Tibial artery (tissue), 4 donors: Measurements from ENCODE around the gene IGF1R.

Experiments used
- DNase-seq, 2 donors: peaks; one replicate each; pipeline ENCODE4 v3.0.0-alpha.2; 2019
- H3K27ac ChIP-seq, 2 donors: fragments of 200-600 bp; sonication (generic) in 1 of 2; 1 replicate in 1 of 2; 2 replicates in 1 of 2; pipeline ENCODE4 v1.5.1; 2018 to 2019; ENCODE audit warnings: mild to moderate bottlenecking in 1 of 2
- H3K27me3 ChIP-seq, 2 donors: fragments of 200-600 bp; sonication (generic) in 1 of 2; one replicate each; pipeline versions ENCODE4 v1.5.1 to v1.6.0; 2016 to 2019
- H3K36me3 ChIP-seq, 3 donors: fragments of 200-600 bp; sonication (generic) in 2 of 3; one replicate each; pipeline ENCODE4 v1.5.1; 2016 to 2019; ENCODE audit warnings: mild to moderate bottlenecking in 2 of 3
- H3K4me1 ChIP-seq, 4 donors: fragments of 200-600 bp; sonication (generic) in 2 of 4; 1 replicate in 3 of 4; 2 replicates in 1 of 4; pipeline ENCODE4 v1.5.1; 2016 to 2019
- H3K4me3 ChIP-seq, 2 donors: fragments of 200-600 bp; sonication (generic) in 1 of 2; 1 replicate in 1 of 2; 2 replicates in 1 of 2; pipeline ENCODE4 v1.5.1; 2018 to 2019; ENCODE audit warnings: mild to moderate bottlenecking in 2 of 2
- H3K9me3 ChIP-seq, 3 donors: fragments of 200-600 bp; sonication (generic) in 1 of 3; one replicate each; pipeline ENCODE4 v1.5.1; 2016 to 2019
- intact Hi-C: fragments of 100-400 bp; cut with DNase I; formaldehyde crosslinking; loops from one replicate; pipeline ENCODE4 v1.15.0; 2023; ENCODE audit warnings: low total_unique reads
- TF ChIP-seq, protein P1 (sequence below), 2 experiments: fragments of 200-600 bp in 1 of 2; fragments of 450-650 bp in 1 of 2; IDR thresholded peaks; one replicate each; pipeline ENCODE4 v1.5.1; 2017 to 2019; ENCODE audit warnings: antibody characterized with exemption in 2 of 2, mild to moderate bottlenecking in 1 of 2, moderate library complexity in 1 of 2

Gene IGF1R

DNA sequence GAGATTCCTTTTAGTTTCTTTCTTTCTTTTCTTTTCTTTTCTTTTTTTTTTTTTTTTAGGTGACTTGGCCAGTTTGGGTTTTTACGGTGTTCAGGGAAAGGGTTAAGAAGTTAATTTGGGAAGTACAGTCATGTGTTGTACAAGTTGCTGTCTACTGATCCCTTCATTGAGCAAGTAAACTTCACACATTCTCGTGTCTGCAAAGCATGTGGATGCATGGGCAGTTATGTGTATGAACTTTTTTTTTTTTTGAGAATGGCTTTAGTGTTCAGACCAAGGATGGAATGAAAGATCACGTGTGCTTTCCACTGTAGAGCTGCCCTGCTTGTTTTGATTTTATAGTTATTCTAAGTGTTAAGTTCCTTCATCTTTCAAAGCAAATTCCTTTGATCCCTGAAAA, 227.0 kb downstream of the IGF1R start:
- peak overlapping the region in 1 of 2 donors; percentile 22 for H3K4me3 ChIP-seq
- TF ChIP-seq, protein P1, sequence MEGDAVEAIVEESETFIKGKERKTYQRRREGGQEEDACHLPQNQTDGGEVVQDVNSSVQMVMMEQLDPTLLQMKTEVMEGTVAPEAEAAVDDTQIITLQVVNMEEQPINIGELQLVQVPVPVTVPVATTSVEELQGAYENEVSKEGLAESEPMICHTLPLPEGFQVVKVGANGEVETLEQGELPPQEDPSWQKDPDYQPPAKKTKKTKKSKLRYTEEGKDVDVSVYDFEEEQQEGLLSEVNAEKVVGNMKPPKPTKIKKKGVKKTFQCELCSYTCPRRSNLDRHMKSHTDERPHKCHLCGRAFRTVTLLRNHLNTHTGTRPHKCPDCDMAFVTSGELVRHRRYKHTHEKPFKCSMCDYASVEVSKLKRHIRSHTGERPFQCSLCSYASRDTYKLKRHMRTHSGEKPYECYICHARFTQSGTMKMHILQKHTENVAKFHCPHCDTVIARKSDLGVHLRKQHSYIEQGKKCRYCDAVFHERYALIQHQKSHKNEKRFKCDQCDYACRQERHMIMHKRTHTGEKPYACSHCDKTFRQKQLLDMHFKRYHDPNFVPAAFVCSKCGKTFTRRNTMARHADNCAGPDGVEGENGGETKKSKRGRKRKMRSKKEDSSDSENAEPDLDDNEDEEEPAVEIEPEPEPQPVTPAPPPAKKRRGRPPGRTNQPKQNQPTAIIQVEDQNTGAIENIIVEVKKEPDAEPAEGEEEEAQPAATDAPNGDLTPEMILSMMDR (IDR thresholded peaks at IDR 0.05): no peak
- no peaks in the 10 kb centered on the region for H3K9me3 ChIP-seq
- H3K4me1 ChIP-seq: peaks cover 4 to 100% (median 72%) of the 10 kb centered on the region in 4 donors
- H3K36me3 ChIP-seq: no peaks in the 10 kb centered on the region
- DNase-seq: no peak
- peak overlapping the region; percentile 78 to 89 for H3K27ac ChIP-seq
- no peaks in the 10 kb centered on the region for H3K27me3 ChIP-seq
- intact Hi-C loops: no loop called here

DNA sequence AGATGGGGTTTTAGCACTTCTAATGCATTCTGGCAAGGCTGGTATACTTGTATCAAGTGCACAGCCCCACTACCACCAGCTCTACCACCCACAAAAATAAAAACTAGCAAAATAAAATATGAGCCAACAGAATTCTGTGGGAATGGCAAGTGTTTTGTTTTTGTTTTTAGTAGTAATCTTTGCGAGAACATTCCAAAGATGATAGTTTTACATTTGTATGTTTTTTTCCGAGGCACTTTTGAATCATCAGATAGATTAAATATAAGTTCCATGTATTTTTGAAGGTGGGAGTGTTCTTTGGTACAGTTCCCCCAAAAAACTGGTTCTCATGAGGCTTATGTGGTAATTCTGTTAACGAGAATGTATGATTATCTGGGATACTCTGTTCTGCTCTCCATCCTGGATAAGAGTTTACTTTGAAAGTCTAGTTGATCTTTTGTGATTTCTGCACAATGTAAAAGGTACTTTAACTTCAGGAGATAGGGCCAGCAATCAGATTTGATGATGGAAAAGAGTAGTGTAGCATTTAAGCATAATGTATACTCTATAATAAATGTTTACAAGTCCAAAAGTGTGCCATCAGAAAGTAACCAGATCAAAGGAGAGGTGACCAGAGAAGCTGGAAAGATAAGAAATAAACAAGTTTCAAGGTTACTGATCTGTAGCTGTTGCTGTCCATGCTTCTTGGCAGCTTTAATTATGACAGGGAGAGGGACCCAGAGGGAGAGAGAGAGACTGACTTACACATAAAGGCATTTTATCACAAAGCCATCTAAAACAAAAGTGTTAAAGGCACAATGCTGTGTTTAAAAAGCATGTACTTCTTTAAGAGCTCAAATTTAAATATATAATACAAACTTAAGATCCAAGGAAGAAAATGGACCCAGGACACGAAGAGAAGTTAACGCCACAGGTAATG, 228.4 kb downstream of the IGF1R start:
- Histone ChIP-seq H3K9me3 (no peaks in the 10 kb centered on the region), H3K27ac (peak overlapping the region; percentile 78 to 89), H3K4me3 (no peak overlapping the region), H3K4me1 (peaks cover 4 to 100% (median 79%) of the 10 kb centered on the region in 4 donors), H3K27me3 (no peaks in the 10 kb centered on the region), H3K36me3 (no peaks in the 10 kb centered on the region)
- TF ChIP-seq, protein P1 (IDR thresholded peaks at IDR 0.05): no peak
- intact Hi-C loops: no loop called here
- no peak for DNase-seq

DNA sequence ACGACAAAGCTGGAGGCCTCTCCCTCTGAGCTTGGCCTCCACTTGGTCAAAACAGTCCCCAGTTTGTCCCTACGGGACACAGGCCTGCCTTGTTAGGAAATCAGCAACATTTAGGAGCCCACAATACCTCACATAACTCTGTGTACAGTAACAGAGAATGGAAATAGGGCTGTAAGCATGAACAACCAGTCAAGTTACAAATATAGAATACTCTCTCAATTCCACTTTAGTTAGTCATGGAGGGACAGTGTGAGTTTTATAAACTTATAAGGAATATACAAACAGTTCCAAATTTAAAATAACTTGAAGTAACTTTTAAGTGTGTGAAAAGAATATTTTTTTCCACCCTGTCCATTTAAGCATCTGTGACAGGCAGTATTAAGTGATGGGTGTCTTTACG, 229.8 kb downstream of the IGF1R start:
- no peaks in the 10 kb centered on the region for H3K36me3 ChIP-seq
- H3K9me3 ChIP-seq: no peaks in the 10 kb centered on the region
- intact Hi-C loops: no loop called here
- no peak overlapping the region for H3K4me3 ChIP-seq
- no peaks in the 10 kb centered on the region for H3K27me3 ChIP-seq
- peak overlapping the region; percentile 78 to 89 for H3K27ac ChIP-seq
- TF ChIP-seq, protein P1 (IDR thresholded peaks at IDR 0.05): no peak
- peaks cover 4 to 100% (median 78%) of the 10 kb centered on the region in 4 donors for H3K4me1 ChIP-seq
- no peak for DNase-seq

DNA sequence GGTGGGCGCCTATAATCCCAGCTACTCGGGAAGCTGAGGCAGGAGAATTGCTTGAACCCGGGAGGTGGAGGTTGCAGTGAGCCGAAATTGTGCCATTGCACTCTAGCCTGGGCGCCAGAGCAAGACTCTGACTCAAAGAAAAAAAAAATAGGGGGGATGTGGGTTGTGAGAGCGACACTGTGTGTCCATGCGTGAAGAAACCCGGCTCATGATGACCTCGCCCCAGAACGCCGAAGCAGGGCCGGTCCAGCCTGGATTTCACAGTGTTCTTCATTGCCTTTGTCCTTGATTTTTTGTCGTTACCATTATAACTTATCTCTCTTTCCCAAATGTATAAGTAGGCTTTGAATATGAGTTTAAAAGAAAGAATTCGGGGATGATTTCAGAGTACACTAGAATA, 230.5 kb downstream of the IGF1R start:
- TF ChIP-seq, protein P1 (IDR thresholded peaks at IDR 0.05): no peak
- no peaks in the 10 kb centered on the region for H3K9me3 ChIP-seq
- H3K4me1 ChIP-seq: peaks cover 4 to 100% (median 80%) of the 10 kb centered on the region in 4 donors
- intact Hi-C loops: no loop called here
- no peaks in the 10 kb centered on the region for H3K36me3 ChIP-seq
- no peak overlapping the region for H3K4me3 ChIP-seq
- no peak for DNase-seq
- no peaks in the 10 kb centered on the region for H3K27me3 ChIP-seq
- H3K27ac ChIP-seq: peak overlapping the region; percentile 78 to 89

DNA sequence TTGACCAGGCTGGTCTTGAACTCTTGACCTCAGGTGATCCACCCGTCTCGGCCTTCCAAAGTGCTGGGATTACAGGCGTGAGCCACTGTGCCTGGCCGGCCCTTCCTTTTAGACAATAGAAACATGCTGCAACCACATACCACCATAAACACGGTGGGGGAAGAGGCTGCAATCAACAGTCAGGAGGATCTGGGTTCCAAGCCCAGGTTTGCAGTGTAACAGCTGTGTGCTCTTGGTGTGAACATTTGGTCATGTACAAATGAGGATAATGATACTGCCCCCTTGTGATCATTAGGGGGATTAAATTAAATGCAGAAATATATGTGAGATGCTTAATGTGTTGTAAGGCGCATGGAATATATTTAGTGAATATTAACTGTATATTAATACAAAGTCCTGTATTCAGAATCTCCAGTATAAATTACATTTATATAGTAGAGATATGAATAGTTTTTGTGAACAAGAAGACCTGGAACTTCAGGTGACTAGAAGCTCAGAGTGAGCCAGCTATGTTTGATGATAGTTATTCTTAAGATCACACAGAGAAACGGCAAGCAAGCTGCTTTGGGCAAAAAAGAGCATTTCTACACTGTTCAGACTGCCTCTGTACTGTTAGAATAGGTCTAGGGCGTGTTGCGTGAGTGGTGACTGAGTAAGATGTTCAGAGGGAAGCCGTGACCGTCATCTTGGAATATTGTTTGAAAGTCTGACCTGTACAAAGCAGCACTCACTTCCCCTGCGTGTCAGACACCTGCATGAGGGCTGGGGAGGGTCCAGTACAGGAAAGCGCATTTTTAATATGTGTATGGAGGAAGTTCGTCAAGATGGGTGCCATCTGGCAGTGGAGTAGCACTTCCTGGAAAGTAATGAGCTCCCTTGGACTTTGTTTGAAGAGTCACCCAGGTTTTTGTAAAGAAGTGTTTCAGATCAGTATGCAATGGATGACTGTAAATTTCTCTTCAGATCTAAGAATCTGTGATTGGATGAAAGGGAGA, 233.5 kb downstream of the IGF1R start:
- Histone ChIP-seq H3K9me3 (no peaks in the 10 kb centered on the region), H3K27ac (peak overlapping the region; percentile 78 to 89), H3K4me3 (no peak overlapping the region), H3K27me3 (no peaks in the 10 kb centered on the region), H3K36me3 (no peaks in the 10 kb centered on the region), H3K4me1 (peaks cover 0 to 100% (median 71%) of the 10 kb centered on the region in 4 donors)
- DNase-seq: no peak
- intact Hi-C loops: loop anchor here (10.0 kb wide), 1 partner anchor 73 kb away; no protein-coding TSS in a partner anchor
- TF ChIP-seq, protein P1 (IDR thresholded peaks at IDR 0.05): peak; percentile 52 to 55
